Heart right ventricle (tissue), 16 donors: ENCODE results near the gene POMT2. TPM values are rescaled to one million over a fixed set of nuclear protein-coding genes. Genes with fewer than 3 reads are reported as not detected.

ENCODE experiments used
- ATAC-seq, 8 donors: fragments of 200-7000 bp; cut with Tn5 transposase; one replicate each; pipeline ENCODE4 v1.9.1; 2020; ENCODE audit warnings: mild to moderate bottlenecking in 8 of 8, moderate library complexity in 8 of 8, moderate number of reproducible peaks in 1 of 8
- DNase-seq, 2 donors: peaks; one replicate each; pipeline ENCODE4 v3.0.0-alpha.2; 2020
- H3K27ac ChIP-seq, 10 donors: fragments of 200-600 bp; sonication (generic) in 2 of 10; one replicate each; pipeline versions ENCODE4 v1.5.0 to v1.8.0; 2020 to 2022; ENCODE audit warnings: mild to moderate bottlenecking in 3 of 10
- H3K27me3 ChIP-seq, 7 donors: fragments of 200-600 bp; one replicate each; pipeline ENCODE4 v1.8.0; 2021 to 2022; ENCODE audit warnings: mild to moderate bottlenecking in 2 of 7
- H3K36me3 ChIP-seq, 9 donors: fragments of 200-600 bp; sonication (generic) in 1 of 9; one replicate each; pipeline versions ENCODE4 v1.5.0 to v1.8.0; 2020 to 2022; ENCODE audit warnings: mild to moderate bottlenecking in 2 of 9
- H3K4me1 ChIP-seq, 9 donors: fragments of 200-600 bp; sonication (generic) in 1 of 9; one replicate each; pipeline versions ENCODE4 v1.5.0 to v1.8.0; 2020 to 2022; ENCODE audit warnings: mild to moderate bottlenecking in 4 of 9
- H3K4me3 ChIP-seq, 10 donors: fragments of 200-600 bp; sonication (generic) in 2 of 10; one replicate each; pipeline versions ENCODE4 v1.5.0 to v1.8.0; 2020 to 2022; ENCODE audit warnings: mild to moderate bottlenecking in 7 of 10, moderate library complexity in 2 of 10
- H3K9me3 ChIP-seq, 11 donors: fragments of 200-600 bp in 10 of 11; sonication (generic) in 2 of 11; one replicate each; pipeline versions ENCODE4 v1.5.0 to v1.8.0; 2013 to 2022; ENCODE audit warnings: mild to moderate bottlenecking in 2 of 11, control low read depth in 1 of 11, moderate library complexity in 1 of 11
- WGBS, 2 donors: extraction: QIAGEN DNeasy Blood & Tissue Kit; methylation state at CpG; one replicate each; pipeline ENCODE4 v1.1.7; 2013; ENCODE audit warnings: inconsistent platforms in 1 of 2; 5-methylcytosine and 5-hydroxymethylcytosine counted together
- intact Hi-C, 10 donors: fragments of 100-400 bp; cut with DNase I; formaldehyde crosslinking; loops; one replicate each; pipeline versions ENCODE4 v1.11.1 to v1.14.2; 2022
- polyA plus RNA-seq, 2 donors: library from polyadenylated mRNA; stranded (reverse); fragments of 200-250 nt; gene quantifications; one replicate each; pipeline ENCODE4 v1.2.3, GENCODE V29; 2013
- total RNA-seq, 10 donors: library from RNA; stranded (reverse); fragmentation: NEBNext Ultra II Directional in 3 of 10; extraction: Animal tissue kit (Norgen Biotek cat#: 25700) in 3 of 10; gene quantifications; one replicate each; pipeline versions ENCODE4 v1.2.1 to v1.2.4, GENCODE V29; 2021 to 2023
- TF ChIP-seq, protein P1 (sequence below), 9 donors: fragments of 200-600 bp; sonication (generic) in 2 of 9; IDR thresholded peaks; one replicate each; pipeline versions ENCODE4 v1.5.0 to v1.8.0; 2021 to 2022; ENCODE audit warnings: antibody characterized with exemption in 9 of 9, mild to moderate bottlenecking in 5 of 9, moderate library complexity in 1 of 9
- donor health status: Arrhythmogenic right ventricular cardiomyopathy.
- donor health status: ischemic (EF 13 %, LVEDD 7.1; RV severe dilation, severe dysfunction).
- donor health status: healthy with polysubstance abuse.
- donor health status: DM: no; HTN: yes; CAD: no.
- donor health status: DM: no; HTN: no; CAD: no.
- donor health status: ischemic (EF 25% LVEDD 6.9; RV normal size, moderate dysfunction).
- donor health status: ischemic (EF 25% LVEDD 5.7; RV mildly dilated, moderate dysfunction).
- donor health status: healthy.
- donor health status: DM: yes; HTN: yes; CAD: no.
- donor health status: Ischemic cardiomyopathy.
- donor health status: ischemic (EF 35%, LVEDD 5.7; RV mildly dilated, moderate dysfunction).
- donor health status: nonischemic (EF 11% LVEDD 7.7; RV severe dilation, severe dysfunction).
- donor health status: DM: yes; HTN: yes; CAD: no.
- donor health status: PGD.
- donor health status: ischemic (EF 29% LVEDD 5.4; RV normal size, mild dysfunction).
- donor health status: nonischemic (EF 23%, LVEDD 6.1; RV moderate dilation, normal function).

Gene POMT2
- total and polyA plus RNA-seq, 12 donors = 10.5 to 23.4 (median 16.9) TPM

DNA sequence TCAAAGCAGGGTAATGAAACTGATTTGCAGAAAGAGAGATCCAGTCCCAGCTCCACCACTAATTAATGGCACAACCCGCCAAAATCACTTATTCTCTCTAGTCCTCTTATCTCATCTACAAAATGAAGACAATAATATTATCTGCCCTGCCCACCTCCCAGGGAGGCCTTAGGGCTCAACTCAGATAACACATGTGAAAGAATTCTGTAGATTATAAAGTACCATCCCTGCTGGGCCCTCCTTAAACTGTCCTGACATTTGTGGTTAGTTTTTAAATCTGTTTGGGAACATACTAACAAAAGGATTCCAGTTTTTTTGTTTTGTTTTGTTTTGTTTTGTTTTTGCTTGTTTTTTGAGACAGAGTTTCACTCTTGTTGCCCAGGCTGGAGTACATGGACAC lies 7.3 kb downstream of the POMT2 start:
- WGBS, 2 donors = 63 to 72% methylated on average over 1 of the region's 1 CpG
- Histone ChIP-seq H3K36me3 (peaks cover 0 to 10% (median 0%) of the 10 kb centered on the region in 9 donors), H3K9me3 (no peaks in the 10 kb centered on the region), H3K27me3 (no peaks in the 10 kb centered on the region), H3K27ac (no peak overlapping the region), H3K4me1 (peaks cover 0 to 49% (median 20%) of the 10 kb centered on the region in 9 donors), H3K4me3 (no peak overlapping the region)
- no peak for ATAC-seq
- intact Hi-C loops = loop anchor here in 6 of 10 donors (5.0 to 10.0 kb wide), 7 partner anchors 159 to 439 kb away; partner anchors contain the start of gene ZDHHC22 (in 1 of the 6)
- TF ChIP-seq, protein P1, sequence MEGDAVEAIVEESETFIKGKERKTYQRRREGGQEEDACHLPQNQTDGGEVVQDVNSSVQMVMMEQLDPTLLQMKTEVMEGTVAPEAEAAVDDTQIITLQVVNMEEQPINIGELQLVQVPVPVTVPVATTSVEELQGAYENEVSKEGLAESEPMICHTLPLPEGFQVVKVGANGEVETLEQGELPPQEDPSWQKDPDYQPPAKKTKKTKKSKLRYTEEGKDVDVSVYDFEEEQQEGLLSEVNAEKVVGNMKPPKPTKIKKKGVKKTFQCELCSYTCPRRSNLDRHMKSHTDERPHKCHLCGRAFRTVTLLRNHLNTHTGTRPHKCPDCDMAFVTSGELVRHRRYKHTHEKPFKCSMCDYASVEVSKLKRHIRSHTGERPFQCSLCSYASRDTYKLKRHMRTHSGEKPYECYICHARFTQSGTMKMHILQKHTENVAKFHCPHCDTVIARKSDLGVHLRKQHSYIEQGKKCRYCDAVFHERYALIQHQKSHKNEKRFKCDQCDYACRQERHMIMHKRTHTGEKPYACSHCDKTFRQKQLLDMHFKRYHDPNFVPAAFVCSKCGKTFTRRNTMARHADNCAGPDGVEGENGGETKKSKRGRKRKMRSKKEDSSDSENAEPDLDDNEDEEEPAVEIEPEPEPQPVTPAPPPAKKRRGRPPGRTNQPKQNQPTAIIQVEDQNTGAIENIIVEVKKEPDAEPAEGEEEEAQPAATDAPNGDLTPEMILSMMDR (IDR thresholded peaks at IDR 0.05) = no peak
- no peak for DNase-seq

DNA sequence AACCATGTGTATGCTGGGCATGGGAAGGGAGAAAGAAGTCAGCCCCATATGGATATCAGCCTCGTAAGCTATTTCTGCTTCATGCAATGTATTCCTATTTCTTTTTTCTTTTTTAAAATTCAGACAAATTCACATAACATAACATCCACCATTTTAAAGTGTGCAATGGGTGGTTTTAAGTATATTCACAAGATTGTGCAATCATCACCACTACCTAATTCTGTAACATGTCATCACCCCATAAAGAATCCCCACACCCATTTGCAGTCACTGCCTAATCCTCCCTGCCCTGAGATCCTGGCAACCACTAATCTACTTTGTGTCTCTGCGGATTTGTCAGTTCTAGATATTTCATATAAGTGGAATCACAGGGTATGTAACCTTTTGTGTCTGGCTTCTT lies 9.5 kb downstream of the POMT2 start:
- no peak overlapping the region for H3K27ac ChIP-seq
- peaks cover 0 to 45% (median 19%) of the 10 kb centered on the region in 9 donors for H3K4me1 ChIP-seq
- H3K9me3 ChIP-seq = no peaks in the 10 kb centered on the region
- ATAC-seq (no peak), DNase-seq (no peak)
- H3K4me3 ChIP-seq = no peak overlapping the region
- 81 to 88% methylated on average over 2 of the region's 2 CpGs for WGBS, 2 donors
- no peaks in the 10 kb centered on the region for H3K27me3 ChIP-seq
- intact Hi-C loops = loop anchor here in 6 of 10 donors (5.0 to 10.0 kb wide), 7 partner anchors 156 to 436 kb away; partner anchors contain the start of gene ZDHHC22 (in 1 of the 6)
- TF ChIP-seq, protein P1 (IDR thresholded peaks at IDR 0.05) = no peak
- peaks cover 0 to 12% (median 0%) of the 10 kb centered on the region in 9 donors for H3K36me3 ChIP-seq

DNA sequence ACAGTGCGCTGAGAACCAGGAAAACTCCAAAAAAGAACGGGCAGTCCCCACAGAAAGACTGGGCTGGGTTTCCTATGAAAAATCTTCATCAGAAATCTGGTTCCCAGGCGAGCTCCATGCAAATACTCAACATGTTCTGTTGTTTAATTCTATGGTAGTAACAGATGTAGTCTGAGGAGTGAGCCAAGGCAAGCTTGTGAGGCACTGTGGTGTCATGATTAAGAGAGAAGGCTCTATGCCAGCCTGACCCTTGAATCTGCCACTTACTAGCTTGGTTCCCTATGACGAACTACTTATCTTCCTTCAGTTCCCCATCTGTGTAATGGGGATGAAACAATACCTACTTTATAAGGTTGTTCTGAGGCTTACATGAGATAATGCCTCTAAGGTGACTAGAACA lies 10.7 kb downstream of the POMT2 start:
- Histone ChIP-seq H3K36me3 (peaks cover 0 to 24% (median 6%) of the 10 kb centered on the region in 9 donors), H3K4me1 (peaks cover 0 to 33% (median 11%) of the 10 kb centered on the region in 9 donors), H3K9me3 (no peaks in the 10 kb centered on the region), H3K4me3 (no peak overlapping the region), H3K27ac (no peak overlapping the region), H3K27me3 (no peaks in the 10 kb centered on the region)
- DNase-seq (no peak), ATAC-seq (no peak)
- TF ChIP-seq, protein P1 (IDR thresholded peaks at IDR 0.05) = no peak
- intact Hi-C loops = loop anchor here in 6 of 10 donors (5.0 to 10.0 kb wide), 7 partner anchors 155 to 435 kb away; partner anchors contain the start of gene ZDHHC22 (in 1 of the 6)
- WGBS, 2 donors = 84 to 85% methylated on average over 4 of the region's 4 CpGs

DNA sequence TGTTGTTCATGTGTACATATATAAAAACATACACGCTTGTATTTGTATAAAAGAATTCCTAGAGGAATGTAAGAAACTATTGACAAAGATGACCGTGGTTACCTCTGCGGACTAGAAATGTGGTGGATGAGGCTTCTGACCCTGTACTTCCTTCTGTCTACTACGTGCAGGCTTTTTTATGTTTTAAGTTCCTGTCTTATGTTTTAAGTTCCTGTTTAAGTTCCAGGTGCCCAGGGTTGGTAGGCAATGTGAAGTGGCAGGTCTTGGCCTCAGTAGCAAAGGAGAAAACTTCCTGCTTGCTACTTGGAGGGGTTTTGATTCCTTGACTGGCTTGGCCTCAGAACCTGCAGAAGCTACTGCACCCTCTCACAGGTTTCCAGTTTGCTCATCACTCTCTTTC lies 11.6 kb downstream of the POMT2 start:
- H3K4me1 ChIP-seq = peaks cover 0 to 25% (median 8%) of the 10 kb centered on the region in 9 donors
- intact Hi-C loops = loop anchor here in 4 of 10 donors (10.0 kb wide), 3 partner anchors 154 to 246 kb away; no protein-coding TSS in a partner anchor
- TF ChIP-seq, protein P1 (IDR thresholded peaks at IDR 0.05) = no peak

More for the DNA sequence above, 11.6 kb downstream of the POMT2 start:
- H3K27me3 ChIP-seq = no peaks in the 10 kb centered on the region
- no peak overlapping the region for H3K27ac ChIP-seq
- no peak overlapping the region for H3K4me3 ChIP-seq
- DNase-seq (no peak), ATAC-seq (no peak)
- no peaks in the 10 kb centered on the region for H3K9me3 ChIP-seq
- H3K36me3 ChIP-seq = peaks cover 0 to 33% (median 6%) of the 10 kb centered on the region in 9 donors
- 83 to 84% methylated on average over 4 of the region's 4 CpGs for WGBS, 2 donors
